ENCODE results near the gene KCNG2.

KCNG2 gene

DNA sequence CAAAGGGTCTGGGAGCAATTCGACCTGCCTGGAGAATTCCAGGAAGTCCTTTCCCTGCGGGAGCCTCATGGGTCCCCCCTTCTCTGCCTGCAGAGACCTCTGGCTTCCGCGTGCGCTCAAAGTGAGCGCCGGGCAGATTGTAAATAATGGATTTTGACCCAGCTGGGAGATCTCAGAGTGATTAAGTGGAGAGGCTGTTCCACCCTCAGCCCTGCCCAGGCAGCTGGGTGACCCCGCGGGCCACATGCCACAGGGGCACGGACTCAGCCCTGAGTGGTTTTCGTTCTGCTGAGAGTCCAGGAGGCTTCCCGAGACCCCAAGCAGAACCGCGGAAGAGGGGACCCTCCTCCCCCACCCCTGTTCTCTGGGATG is 1.2 kb downstream of the KCNG2 start:
- DNase-seq (ENCODE audit: low read depth in 3 of 3): no peak

DNA sequence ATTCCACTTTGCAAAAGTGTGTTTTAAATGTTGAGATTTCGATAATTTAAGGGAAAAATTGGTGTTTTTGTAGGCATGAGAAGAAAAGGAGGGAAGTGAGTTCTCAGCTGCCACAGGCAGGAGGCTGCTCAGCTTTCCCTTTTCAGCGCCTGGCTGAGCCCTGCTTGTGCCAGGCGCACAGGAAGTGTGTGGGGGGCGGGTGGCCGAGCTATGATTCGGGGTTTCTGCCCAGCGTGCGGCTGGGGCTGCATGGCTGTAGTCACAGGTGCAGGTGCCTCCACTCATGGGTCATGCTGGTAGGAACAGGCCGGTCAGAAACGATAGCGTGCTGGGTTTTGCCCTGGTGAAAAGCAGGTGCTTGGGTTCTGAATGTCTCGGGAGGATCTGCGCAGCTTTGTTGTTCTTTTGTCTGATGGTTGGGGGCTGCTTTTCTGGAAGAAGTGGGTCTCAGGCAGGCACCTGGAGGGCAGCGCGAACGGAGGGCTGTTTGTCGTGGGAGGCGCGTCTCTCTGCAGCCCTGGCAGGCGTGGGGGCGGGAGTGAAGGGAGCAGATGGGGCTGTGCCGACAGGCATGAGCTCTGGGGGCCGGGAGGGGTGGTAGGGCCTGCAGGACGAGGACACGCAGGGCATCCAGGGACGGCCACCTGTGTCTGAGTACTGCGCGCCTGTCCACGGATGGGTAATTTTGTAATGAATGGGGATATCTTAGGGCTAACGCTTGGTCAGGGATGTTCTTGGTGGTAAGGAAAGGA is 2.1 kb downstream of the KCNG2 start:
- no peak for DNase-seq (ENCODE audit: low read depth in 3 of 3)

DNA sequence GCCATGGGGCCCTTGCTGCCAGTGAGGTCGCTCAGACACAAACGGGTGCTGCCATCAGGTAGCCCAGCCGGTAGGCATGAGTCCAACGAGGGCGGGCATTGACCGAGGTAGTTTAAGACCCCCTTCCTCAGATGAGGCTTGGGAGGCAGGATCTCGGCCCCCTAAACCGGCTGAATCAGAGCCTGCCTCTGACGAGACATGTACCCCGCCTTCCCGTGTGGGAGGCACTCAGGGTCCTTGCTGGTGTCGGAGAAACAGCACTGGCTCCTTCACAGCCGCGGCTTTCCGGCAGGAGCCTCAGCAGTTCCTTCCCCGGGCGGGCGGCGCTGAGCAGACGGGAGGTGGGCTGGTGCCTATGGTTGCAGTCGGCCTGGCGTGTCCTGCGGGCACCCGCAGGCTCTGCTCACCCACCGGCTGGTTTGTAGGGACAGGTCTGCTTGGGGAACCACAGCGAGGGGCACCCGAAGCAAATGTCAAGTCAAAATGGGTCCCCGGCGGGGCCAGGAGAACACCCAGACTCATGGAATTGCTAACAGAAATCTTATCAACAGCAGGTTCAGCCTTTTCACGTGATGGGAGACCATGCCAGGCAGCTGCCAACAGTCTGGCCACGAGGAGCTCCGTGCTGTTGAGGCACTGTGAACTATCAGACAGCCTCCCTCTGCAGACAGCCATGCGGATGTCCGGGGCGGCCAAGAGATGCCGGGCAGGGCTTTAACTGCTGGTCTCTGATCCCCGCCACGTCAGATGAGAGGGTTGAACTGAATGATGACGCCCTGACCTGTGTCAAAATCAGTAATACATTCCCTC is 2.8 kb downstream of the KCNG2 start:
- DNase-seq (ENCODE audit: low read depth in 3 of 3): no peak

DNA sequence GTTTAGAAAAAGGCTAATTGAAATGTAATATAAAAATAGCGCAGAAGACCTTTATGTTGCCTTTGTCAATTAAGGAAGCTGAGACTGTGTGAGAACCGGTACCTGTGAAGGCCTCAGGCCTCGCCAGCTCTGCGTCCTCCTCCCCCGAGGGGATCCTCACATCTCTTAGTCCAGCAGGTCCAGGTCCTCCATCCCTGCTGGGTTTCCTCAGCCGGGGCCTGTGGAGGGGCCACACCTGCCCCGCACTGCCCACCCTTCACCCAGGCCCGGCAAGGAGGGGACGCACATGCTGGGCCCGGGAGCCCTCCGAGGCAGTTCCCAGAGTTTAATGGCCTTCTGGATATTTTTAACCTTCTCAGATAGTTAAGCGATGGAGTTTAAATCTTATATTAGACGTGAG is 3.5 kb downstream of the KCNG2 start:
- DNase-seq (ENCODE audit: low read depth in 3 of 3): no peak

DNA sequence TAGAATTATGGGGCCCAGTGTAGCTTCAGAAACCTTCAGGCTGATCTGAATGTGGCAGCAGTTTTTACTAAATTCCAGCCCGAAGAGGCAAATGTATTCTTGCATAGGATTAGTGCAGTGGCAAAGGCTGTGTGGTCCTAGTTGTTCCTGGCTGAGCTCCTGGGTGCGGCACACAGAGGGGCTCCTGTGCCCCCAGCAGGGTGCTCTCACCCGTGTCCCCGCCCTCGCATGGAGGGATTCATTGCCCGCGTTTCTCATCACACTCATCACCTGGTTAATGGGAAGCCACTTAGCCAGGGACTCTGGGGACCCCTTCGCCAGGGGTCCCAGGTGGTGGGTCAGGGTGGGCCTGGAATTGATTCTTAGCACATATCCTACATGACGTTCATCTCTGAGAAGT is 3.9 kb downstream of the KCNG2 start:
- DNase-seq (ENCODE audit: low read depth in 3 of 3): no peak

DNA sequence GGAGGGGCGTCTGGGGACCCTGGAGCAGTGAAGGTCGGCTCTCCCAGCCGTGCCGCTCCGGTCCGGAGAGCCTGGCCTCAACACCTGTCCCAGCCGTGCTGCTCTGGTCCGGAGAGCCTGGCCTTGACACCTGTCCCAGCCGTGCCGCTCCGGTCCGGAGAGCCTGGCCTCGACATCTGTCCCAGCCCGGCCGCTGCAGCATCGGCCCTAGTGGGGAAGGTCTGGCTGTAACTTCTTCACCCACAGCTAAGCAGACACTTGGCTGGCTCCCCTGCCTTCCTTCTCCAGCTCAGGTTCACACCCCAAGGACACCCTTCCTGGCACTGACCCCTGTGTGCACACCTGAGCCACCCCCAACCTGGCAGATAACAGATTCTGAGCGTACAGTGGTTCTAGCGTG is 4.6 kb downstream of the KCNG2 start:
- DNase-seq (ENCODE audit: low read depth in 3 of 3): no peak

DNA sequence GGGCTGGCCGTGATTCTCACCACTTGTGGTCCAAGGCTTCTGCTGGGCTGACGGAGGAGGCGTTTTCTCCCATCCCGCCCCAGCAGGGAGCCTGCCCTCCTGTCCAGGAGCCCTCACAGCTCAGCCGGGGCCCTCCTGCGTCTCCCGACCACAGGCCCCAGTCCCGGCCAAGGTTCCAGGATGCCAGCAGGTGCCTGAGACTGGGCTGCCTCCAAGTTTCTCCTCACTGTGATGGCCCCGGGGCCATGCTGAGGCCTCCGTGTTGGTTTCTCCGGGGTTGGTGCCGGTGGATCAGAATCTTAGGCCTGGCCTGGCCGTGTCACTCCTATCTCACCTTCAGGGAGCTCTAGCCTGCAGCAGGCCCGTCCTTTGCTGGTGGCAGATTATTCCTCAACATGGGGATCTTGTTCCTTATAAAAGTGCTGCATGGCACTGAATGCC is 5.9 kb downstream of the KCNG2 start:
- DNase-seq (ENCODE audit: low read depth in 3 of 3): no peak

DNA sequence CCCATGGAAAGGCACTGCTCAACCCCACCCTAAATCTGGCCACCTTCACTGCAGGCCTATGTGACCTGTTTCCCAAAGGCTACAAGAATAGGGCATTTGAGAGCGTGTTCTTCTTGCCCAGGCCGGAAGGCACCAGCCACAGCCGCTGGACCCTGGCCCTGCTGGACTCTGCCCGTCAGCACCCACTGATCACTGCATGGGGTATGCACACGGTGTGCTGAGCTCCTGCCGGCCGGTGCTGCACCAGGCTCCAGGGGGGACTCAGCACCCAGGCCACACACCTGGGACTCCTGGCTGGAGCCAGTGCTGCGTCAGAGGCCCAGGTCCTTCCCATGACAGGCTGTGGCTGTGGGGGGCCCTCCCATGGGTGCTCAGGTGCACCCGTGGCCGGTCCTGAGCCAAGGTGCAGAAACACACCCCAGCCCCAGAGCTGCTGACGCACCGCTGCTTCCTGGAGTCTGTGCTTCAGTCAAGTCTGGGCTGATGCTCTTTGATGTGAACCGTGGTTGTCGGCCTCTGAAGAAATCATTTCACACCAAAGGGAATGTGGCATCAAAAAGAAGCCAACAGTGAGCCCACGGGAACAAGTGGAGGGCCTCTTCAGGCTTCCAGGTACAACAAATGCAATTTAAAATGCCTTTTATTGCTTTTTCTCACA is 6.5 kb downstream of the KCNG2 start:
- no peak for DNase-seq (ENCODE audit: low read depth in 3 of 3)

DNA sequence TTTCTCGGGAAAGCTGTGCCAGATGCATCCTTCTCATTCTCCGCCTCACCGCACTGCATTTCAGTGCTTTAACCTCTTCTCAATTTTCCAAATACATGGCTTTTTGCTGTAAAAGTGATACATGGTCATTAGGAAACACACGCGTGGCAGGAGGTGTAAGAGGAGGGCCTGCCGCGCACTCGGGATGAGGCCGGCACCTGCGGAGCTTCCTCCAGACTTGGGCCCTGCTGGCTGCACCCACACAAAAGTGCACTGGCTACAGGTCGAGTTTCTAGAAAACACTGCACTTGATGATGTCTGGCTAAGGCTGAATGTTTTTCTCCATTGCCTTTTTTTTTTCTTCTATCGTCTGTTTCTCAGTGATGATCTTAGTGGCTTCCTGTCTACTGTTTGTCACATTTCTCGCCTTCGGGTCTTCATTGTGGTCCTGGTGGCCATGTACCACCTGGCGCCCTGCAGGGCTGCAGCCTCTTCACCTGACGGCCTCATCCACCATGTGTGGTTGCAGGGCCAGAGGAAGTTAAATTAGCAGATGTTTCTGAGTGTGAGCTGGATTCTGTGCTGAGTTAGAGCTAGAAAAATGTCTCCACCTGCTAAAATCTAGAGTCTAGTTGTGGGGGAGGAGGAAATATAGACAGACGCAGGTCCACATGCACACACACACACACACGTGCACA is 7.6 kb downstream of the KCNG2 start:
- DNase-seq (ENCODE audit: low read depth in 3 of 3): no peak

DNA sequence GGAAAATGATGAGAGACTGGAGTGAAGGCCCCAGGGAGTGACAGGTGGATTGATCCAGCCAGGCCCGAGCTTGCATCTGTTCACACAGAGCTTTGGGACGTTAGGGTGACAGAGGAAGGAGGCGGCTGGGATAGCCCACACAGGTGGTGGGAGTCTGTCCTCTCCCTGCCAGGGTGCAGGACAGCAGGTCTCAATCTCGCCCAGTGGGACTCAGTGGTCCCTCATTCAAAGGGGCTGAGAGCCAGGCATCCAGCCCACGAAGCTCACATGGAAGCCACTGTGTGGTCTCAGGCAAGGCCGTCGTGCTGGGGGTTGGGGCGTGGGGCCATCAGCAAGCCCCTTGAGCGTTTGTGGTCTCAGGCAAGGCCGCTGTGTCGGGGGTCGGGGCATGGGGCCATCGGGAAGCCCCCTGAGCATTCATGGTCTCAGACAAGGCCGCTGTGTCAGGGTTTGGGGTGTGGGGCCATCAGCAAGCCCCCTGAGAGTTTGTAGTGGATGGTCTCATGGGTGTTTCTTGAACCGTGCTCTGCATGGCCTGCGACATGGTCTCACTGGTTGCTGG is 8.3 kb downstream of the KCNG2 start:
- DNase-seq (ENCODE audit: low read depth in 3 of 3): no peak

DNA sequence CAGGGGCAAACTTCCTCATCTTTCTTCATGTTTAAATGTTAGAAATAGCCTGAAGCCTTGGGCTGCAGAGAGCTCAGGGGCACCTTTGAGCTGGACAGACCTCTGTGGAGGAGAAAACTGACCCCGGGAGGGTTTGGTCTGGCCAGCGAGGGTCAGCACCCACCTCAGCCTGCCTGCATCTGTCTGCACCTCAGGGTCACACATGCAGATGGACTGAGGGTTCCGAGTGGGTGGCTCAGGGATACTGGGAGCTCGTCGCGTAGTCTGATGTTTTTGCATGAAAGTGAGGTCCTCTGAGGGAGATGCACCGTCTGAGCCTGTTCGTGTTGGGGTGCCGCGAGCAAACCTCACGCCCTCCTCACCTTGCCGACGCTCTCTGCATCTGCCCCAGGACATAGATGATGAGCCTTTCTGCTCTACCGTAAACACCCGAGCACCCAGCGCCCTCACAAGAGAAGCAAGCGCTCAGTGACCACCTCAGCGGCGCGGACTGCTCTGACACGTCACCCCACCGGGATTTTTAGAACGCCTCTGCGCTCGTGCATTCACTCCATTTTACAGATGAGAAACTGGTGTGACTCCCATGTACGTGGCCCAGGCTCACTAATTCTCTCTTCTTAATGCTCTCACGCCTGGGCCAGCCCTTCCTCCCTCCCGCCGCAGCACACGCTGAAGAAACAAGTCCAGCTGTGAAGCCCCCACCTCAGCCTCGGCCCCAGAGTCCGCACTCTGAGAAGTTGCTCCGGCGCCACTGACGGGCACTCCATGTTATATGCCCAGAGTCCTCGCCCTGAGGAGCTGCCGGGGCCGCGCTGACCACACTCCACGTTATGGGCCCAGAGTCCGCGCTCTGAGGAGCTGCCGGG is 9.5 kb downstream of the KCNG2 start:
- DNase-seq (ENCODE audit: low read depth in 3 of 3): no peak

DNA sequence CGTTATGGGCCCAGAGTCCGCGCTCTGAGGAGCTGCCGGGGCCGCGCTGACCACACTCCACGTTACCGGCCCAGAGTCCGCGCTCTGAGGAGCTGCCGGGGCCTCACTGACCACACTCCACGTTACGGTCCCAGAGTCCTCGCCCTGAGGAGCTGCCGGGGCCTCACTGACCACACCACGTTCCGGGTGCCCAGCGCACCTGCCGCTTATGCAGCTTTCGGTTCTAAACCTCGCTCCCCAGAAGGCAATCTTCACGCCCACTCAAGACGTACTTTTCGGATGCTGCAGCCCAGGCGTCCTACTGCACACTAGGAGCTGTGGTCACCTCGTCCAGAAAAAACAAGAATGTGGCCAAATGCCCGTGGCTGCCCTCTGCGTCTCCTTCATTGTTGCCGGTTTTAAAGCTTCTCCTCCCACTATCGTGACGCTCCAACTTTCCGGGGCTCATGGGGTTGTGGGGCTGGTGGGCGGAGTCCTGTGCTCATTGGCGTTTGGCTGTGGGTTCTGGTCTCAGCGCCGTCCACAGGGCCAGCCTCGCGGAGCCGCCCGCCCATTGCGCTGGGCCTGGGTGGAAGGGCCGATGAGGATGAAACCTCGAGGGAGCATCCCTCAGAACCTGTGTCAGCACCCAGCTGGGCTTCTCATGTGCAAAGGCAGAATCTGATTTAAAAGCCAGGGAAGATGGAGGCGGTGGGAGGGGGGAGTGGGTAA is 11.9 kb downstream of the KCNG2 start:
- DNase-seq (ENCODE audit: low read depth in 3 of 3): no peak

DNA sequence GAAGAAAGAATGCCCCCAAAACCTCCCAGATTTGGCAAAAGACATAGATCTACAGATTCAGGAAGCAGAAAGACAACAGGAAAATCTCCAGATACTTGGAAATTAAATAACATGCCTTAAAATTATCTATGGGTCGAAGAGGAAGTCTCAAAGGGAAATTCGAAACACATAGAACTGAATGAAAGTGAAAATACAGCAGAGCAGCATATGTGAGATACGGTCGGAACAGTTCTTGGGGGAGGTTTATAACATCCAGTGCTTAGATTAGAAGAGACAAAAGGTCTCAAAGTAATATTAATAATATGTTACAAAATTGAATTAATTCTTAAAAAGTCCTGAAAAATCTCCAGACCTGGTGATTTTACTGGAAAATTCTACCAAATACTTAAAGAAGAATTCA is 14.3 kb downstream of the KCNG2 start:
- no peak for DNase-seq (ENCODE audit: low read depth in 3 of 3)

DNA sequence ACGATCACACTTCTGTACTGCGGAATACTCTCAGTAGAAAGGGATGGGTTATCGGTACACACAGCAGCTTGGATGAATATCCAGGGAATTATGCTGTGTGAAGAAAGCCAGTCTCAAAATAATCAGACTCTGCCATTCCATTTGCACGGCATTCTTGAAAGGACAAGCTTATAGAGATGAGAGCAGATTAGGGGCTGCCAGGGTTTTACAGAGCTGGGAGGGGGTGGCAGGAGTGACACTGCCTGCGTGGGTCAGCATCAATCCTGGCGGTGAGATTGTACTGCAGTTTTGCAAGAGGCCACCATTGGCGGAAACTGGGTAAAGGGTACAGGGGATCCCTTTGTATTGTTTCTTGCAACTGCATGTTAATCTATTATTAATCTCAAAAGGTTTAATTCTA is 16.6 kb downstream of the KCNG2 start:
- no peak for DNase-seq (ENCODE audit: low read depth in 3 of 3)

DNA sequence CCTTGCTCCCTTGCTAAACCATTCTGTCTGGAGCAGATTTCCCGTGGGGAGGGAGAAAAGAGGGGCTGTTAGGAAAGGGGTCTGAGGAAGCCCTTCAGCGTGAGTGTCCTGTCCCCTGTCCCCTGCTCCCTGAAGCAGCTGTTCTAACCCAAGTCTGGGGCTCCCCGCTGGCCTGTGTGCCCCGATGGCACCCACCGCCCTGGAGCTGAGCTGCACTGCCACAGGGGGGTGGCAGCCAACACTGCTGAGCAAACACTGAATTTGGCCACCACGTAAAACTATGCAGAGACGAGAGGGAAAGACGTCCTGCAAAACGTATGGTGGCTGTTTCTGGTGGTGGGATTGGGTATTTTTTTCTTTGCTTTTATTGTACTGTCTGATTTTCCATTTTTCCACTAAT is 17.9 kb downstream of the KCNG2 start:
- DNase-seq (ENCODE audit: low read depth in 3 of 3): no peak

DNA sequence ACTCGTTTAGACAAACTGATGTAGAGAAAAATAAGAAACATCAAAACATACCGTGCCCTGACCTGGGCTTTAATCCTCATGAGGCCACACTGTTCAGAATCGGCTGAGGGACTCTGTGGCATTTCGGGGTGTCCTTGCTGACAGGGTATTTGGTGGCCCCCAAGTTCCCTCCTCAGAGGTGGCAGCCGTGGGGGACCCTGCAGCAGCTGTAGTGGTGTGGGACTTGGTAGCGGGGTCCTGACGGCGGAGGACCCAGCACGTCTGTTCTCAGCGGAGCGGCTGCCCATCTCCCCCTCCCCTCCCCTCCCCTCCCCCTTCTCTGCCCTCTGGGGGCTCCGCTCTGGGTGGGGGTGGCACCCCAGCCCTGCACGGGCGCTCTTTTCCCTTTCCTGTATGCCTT is 18.4 kb downstream of the KCNG2 start:
- DNase-seq (ENCODE audit: low read depth in 3 of 3): no peak

DNA sequence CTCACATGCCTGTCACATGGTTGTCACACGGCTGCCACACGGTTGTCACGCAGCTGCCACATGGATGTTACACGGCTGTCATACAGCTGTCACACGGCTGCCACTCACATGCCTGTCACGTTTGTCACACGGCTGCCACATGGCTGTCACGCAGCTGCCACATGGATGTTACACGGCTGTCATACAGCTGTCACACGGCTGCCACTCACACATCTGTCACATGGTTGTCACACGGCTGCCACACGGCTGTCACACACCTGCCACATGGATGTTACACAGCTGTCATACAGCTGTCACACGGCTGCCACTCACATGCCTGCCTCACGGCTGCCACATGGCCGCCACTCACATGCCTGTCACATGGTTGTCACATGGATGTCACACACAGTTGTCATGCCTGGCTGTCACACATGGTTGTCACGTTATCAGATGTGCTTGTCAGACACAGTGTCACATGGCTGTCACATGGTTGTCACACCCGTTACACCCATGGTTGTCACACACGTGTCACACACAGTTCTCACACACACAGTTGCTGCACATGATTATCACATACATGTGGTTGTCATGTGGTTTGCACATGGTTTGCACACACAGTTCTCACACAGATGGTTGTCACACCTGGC is 19.4 kb downstream of the KCNG2 start:
- no peak for DNase-seq (ENCODE audit: low read depth in 3 of 3)

DNA sequence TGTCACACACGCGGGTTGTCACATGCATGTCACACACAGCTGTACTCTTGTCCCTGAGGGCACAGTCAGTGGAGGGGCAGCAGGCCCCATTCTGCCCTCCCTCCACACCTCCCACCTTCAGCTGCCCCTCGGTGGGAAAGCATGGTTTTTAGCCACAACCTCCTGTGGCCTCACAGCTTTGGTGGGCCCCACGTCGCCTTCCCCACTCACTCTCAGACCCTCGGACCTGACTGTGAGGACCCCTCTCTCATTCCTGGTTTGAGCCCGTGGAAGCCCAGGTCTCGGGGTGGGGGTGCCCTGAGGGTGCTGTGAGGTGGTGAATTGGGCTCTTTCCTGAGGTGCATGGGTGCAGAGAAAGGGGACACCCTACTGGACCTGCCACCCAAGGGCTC is 19.9 kb downstream of the KCNG2 start:
- DNase-seq (ENCODE audit: low read depth in 3 of 3): no peak

DNA sequence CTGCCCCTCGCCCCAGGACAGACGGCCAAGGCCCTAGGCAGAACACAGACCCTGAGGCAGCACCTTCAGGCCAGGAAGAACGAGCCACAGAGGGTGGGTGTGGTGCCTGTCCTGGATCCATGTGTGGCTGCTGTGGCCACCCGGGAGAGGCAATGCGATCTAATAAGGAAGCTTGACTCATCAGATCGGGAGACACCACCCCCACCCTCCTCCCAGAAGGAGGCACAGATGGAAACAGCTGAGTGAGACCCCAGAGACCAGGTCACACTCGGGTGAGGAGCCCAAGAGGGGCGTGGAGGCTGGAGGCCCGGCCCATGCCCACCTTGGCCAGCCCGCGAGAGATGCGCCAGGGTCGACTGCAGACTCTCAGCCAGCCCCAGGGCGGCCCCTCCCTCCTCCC is 20.3 kb downstream of the KCNG2 start:
- no peak for DNase-seq (ENCODE audit: low read depth in 3 of 3)

DNA sequence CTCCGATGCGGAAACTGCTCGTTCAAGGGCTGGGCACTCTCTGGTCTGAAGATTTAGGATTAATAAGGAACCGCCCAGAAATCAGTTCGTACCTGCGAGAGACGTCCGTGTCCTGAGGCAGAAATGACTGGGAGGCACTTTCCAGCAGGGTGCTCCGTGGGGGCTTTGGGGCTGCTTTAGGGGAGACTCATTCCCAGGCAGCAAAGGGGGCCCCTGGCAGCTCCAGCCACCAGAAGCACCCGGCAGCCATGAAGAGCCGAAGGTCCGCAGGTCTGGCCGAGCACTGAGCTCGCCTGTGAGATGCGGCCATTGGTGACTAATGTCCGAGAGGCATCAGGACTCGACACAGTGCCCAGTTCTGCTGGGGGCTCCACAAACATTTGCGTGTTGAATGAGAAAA is 20.9 kb downstream of the KCNG2 start:
- DNase-seq (ENCODE audit: low read depth in 3 of 3): no peak
